HG03060 (cell line): Measurements from ENCODE around the gene FFAR2.
A peak's percentile ranks its signal among the peaks of the same experiment; 100 is the strongest.
"Not testable (repeated sequence)": the region's sequence is repeated elsewhere in the genome, so short reads cannot be mapped to it uniquely, and the experiment has no call there.

ENCODE experiments used
- ATAC-seq: cut with Tn5 transposase; IDR thresholded peaks from one replicate; pipeline ENCODE4 v1.9.1; 2021; ENCODE audit warnings: low read depth, moderate number of reproducible peaks; ENCODE audit not compliant: unreplicated experiment

FFAR2 gene

DNA sequence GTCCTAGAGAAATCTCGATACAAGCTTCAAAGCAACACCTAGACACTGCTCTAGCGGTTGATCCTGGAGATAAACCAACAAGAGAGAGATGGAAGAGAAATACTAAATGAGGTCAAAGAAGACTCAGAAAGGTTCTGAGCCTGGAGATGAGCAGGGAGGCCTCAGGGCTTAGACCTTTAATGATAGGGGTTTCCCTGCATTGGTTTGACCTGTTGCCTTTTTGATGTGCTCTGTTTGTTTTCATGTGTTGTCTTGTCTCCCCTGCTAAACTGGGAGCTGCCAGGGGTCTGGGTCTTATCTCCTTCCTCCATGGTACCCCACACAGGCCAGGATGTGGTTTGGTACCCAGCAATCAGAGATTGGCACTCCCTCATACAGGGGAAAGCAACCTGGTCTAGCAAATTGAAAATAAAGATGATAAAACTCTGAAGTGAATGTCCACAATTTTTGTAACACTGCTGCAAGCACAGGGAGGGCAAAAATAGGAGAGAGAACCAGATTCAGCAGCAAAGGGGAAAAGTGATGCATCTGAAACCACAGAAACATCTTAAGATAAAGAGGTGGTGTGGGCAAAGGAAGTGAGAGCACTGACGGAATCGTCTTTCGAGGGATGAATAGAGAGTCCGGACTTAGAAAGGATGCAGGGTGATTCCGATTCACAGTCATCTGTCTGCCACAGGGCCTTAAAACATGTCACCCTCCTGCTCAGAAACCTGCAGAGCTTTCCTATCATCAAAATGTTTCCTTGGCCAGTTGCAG is 3.5 kb downstream of the FFAR2 start:
- ATAC-seq: no peak

DNA sequence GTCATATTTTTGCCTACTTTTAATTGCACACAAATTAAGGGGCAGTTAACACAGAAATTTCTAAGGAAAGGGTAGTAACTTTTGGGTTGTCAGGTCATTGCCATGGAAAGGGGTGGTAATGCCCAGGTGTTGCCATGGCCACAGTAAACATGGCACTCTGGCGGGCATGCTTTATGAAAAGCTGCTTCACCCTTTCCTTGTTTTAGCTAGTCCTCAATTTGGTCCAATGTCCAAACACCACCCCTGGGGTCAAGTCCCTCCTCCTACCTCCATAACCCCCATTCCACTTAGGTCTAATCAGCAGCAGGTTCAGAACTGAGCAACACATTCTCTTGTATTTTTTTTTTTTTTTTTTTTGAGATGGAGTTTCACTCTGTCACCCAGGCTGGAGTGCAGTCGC is 6.6 kb downstream of the FFAR2 start:
- no peak for ATAC-seq

- ATAC-seq: no peak
Measured at GRCh38 chr19:35455616-35456201, 7.7 kb downstream of the FFAR2 start.

- no peak for ATAC-seq
Measured at GRCh38 chr19:35457173-35457572, 9.1 kb downstream of the FFAR2 start.

GRCh38 chr19:35458192-35458591 is 10.1 kb downstream of the FFAR2 start:
- ATAC-seq: no peak

DNA sequence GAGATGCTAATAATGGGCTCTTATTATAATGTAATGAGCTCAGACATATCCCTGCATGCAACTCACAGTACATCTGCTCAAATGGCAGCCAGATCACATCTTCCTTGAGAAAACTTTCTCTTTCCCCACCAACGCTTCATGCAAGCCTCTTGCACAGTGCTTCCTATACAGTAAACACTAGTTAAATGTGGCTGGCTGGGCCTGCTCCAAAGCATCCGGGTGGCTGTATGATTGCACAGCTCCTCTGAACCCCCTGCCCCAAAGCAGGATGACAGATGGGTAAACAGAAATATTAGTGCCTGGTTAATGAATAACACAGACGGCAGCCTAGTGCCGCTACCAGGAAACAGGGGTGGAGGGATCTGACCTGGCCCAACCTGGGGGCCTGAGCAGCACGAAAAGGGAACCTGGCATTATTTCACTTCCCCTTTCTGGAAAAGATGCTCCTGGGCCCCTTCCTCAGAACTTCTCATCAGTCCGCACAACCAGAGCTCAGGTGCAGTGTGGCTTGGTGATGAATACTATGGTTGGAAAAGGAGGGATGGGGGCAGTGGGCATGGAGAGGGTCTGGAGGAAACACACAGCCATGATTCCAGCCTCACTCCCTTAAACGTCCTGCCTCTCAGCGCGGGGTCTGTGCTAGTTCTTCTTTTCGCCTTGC is 10.8 kb downstream of the FFAR2 start:
- ATAC-seq: no peak

DNA sequence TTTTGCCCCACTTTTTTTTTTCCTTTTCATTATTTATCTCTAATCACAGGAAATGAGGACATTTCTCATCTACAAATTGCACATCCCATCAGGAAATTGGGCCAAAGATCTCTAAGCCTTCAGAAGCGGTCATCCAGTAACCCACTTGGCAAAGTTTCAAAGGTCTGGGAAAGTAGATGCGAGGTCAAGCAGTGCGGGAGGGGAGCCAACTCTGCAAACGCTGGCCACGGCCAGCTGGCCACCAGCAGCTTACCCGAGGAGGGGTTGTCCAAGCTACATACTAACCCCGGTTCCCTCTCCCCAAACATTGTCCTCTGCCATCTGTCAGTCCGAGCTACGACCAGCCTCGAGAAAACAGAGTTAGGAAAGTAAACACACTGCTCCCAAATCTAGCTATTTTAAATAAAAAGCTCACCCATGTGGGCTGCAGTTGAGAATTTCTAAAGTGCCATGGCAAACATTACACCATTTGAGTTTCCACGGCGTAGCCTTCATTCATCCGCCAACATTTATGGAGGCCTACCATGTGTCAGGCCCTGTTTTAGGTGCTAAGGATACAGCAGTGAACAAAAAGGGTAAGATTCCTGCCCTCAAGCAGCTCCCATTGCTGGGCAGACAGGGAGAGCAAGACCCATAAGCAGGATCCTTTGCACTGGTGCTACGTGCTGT is 11.5 kb downstream of the FFAR2 start:
- ATAC-seq: no peak

DNA sequence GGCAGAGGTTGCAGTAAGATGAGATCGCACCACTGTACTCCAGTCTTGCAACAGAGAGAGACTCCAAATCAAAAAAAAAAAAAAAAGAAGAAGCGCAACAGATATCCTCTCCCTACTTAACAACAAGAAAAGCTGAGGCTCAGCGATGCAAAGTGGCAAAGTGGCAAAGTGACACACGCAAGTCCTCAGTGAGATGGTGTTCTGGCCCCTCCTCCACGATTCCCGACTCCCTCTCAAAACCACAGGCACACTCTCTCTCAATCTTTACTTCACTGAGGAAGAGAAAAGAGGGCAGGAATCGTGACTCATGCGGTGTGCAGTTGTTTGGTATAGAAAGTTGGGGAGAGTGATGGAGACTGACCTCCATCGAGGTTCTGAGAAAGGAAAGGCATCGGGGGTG is 12.6 kb downstream of the FFAR2 start:
- no peak for ATAC-seq

GRCh38 chr19:35461060-35461459 is 13.0 kb downstream of the FFAR2 start:
- ATAC-seq: no peak

DNA sequence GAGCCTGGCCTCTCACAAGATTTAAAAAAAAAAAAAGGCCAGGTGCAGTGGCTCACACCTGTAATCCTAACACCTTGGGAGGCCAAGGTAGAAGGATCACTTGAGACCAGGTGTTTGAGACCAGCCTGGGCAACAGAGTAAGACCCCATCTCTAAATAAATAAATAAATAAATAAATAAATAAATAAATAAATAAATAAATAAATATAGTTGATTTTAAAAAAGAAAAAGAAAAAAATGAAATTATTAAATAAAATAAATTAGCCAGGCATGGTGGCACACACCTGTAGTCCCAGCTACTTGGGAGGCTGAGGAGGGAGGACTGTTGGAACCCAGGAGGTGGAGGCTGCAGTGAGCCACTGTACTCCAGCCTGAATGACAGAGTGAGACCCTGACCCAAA is 13.7 kb downstream of the FFAR2 start:
- ATAC-seq: not testable (repeated sequence)

- peak; percentile 54 for ATAC-seq
Measured at GRCh38 chr19:35462476-35462953, 14.5 kb downstream of the FFAR2 start.

- not testable (repeated sequence) for ATAC-seq
Measured at GRCh38 chr19:35462956-35463355, 14.9 kb downstream of the FFAR2 start.

- ATAC-seq: no peak
Measured at GRCh38 chr19:35466259-35466658, 18.2 kb downstream of the FFAR2 start.

- no peak for ATAC-seq
Measured at GRCh38 chr19:35468637-35469036, 20.6 kb downstream of the FFAR2 start.

GRCh38 chr19:35470128-35470527 is 22.1 kb downstream of the FFAR2 start:
- no peak for ATAC-seq

- not testable (repeated sequence) for ATAC-seq
Measured at GRCh38 chr19:35471075-35471474, 23.0 kb downstream of the FFAR2 start.

- no peak for ATAC-seq
Measured at GRCh38 chr19:35471946-35472345, 23.9 kb downstream of the FFAR2 start.

GRCh38 chr19:35474104-35474503 is 26.0 kb downstream of the FFAR2 start:
- ATAC-seq: no peak

- not testable (repeated sequence) for ATAC-seq
Measured at GRCh38 chr19:35474594-35474993, 26.5 kb downstream of the FFAR2 start.

DNA sequence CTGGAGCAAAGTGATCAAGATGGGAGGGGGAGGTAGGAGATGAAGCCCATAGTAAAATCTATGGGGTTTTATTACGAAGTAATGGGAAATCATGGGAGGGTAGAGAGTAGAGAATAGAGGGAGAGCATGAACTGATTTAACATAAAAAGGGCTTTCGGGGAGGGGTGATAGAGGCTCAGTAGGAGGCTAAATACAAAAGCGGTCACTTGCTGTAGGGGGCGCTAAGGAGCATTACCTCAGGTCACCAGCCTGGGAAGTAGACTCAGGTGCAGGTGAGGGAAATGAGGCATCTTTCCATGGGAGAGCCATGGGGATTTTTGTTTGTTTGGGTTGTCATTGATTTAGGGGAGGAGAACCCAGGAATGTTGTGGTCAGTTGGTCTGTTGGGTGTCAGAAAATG is 28.1 kb downstream of the FFAR2 start:
- ATAC-seq: no peak
